KOPT-K1 (cell line): ENCODE data around the gene SLC25A28.
"Not testable (repeated sequence)": the region's sequence is repeated elsewhere in the genome, so short reads cannot be mapped to it uniquely, and the experiment has no call there.

Source experiments
- H3K27ac ChIP-seq: fragments of 200-600 bp; sonication (generic); 2 replicates; pipeline ENCODE4 v1.5.1; 2016; ENCODE audit warnings: antibody characterized with exemption, mild to moderate bottlenecking, low read depth, low read length; ENCODE audit not compliant: poor library complexity, severe bottlenecking
- H3K36me3 ChIP-seq: fragments of 200-600 bp; sonication (generic); 2 replicates; pipeline ENCODE4 v1.5.1; 2017; ENCODE audit warnings: antibody characterized with exemption, mild to moderate bottlenecking, low read length, moderate library complexity; ENCODE audit not compliant: insufficient read depth
- H3K9me3 ChIP-seq: fragments of 200-600 bp; sonication (generic); 2 replicates; pipeline ENCODE4 v1.5.1; 2017; ENCODE audit warnings: antibody characterized with exemption, low read length, mild to moderate bottlenecking; ENCODE audit not compliant: insufficient read depth, poor library complexity, severe bottlenecking

The SLC25A28 gene

GRCh38 chr10:99647601-99648151, 27.4 kb upstream of the SLC25A28 start:
- peaks cover 5% of the 10 kb centered on the region for H3K9me3 ChIP-seq
- no peak overlapping the region for H3K27ac ChIP-seq
- H3K36me3 ChIP-seq: no peaks in the 10 kb centered on the region

GRCh38 chr10:99633832-99634231, 13.6 kb upstream of the SLC25A28 start:
- no peaks in the 10 kb centered on the region for H3K9me3 ChIP-seq
- no peaks in the 10 kb centered on the region for H3K36me3 ChIP-seq
- H3K27ac ChIP-seq: no peak overlapping the region

- H3K36me3 ChIP-seq: no peaks in the 10 kb centered on the region
- H3K9me3 ChIP-seq: no peaks in the 10 kb centered on the region
- H3K27ac ChIP-seq: no peak overlapping the region
Measured at GRCh38 chr10:99631496-99631895, 11.3 kb upstream of the SLC25A28 start.

DNA sequence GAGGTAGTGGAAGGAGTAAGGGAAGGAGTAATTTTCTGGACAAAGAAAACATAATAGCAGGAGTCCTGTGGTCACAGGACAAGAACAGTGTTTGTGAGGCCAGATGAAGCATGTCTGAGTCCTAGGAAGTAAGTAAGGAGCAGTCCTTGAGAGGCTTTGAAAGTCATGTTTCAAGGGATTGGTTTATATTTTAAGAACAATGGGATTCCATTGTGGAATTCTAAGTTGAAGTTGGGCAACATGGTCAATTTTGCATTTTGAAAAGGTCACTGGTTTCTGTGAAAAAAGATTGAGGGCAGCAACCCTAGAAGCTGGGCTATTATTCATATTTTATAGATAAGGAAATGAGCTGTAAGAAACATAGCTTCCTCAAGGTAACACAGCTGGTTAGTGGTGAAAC, 10.8 kb upstream of the SLC25A28 start:
- Histone ChIP-seq H3K36me3 (no peaks in the 10 kb centered on the region), H3K27ac (no peak overlapping the region), H3K9me3 (no peaks in the 10 kb centered on the region)

DNA sequence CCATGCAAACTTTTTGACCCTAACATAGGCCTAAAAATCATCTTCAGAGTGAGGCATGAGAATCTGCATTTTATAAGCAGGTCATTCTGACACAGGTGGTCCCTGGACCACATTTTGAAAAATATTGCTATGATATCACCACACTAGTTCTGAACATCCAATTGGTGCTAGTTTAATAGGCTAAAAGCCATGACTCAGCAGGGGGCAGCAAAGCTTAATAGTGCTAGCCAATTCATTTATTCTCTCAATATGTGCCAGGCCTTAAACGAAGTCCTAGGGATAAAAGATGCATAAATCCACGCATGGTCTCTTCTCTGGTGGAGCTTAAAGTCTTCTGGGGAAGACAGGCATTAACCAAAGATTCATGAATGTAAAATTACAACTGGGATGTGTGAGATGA, 10.2 kb upstream of the SLC25A28 start:
- H3K9me3 ChIP-seq: no peaks in the 10 kb centered on the region
- H3K36me3 ChIP-seq: no peaks in the 10 kb centered on the region
- H3K27ac ChIP-seq: no peak overlapping the region

DNA sequence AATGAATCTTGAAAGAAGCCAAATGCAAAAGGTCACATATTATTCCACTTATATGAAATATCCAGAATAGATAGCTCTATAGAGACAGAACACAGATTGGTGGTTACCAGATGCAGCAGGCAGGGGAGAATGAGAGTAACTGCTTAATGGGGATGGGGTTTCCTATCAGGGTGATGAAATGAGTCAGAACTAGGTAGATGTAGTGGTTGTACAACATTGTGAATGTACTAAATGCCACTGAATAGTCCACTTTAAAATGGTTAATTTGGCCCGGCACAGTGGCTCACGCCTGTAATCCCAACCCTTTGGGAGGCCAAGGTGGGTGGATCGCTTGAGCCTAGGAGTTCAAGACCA, 9.4 kb upstream of the SLC25A28 start:
- Histone ChIP-seq H3K9me3 (no peaks in the 10 kb centered on the region), H3K27ac (no peak overlapping the region), H3K36me3 (no peaks in the 10 kb centered on the region)

DNA sequence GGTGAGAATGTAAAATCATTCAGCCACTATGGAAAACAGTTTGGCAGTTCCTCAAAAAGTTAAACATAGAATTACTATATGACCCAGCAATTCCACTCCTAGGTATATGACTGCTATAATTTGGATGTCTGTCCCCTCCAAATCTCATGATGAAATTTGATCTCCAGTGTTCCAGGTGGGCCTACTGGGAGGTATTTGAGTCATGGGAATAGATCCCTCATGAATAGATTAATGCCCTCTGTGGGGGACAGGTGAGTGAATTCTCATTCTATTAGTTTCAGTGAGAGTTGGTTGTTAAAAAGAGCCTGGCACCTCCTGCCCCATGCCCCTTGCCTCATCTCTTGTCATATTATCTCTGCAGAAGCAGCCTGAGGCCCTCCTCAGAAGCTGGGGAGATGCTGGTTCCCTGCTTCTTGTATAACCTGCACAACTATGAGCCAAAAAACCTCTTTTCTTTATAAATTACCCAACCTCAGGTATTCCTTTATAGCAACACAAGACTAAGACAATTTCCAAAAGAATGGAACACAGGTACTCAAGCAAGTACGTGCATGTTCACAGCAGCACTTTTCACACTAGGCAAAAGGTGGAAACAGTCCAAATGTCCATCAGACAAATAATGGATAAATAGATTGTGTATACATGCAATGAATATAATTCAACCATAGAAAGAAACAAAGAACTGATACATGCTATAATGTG, 8.8 kb upstream of the SLC25A28 start:
- Histone ChIP-seq H3K27ac (no peak overlapping the region), H3K9me3 (no peaks in the 10 kb centered on the region)

GRCh38 chr10:99625124-99625523, 4.9 kb upstream of the SLC25A28 start:
- not testable (repeated sequence) for H3K36me3 ChIP-seq, H3K27ac ChIP-seq, H3K9me3 ChIP-seq

More for the DNA sequence above, 8.8 kb upstream of the SLC25A28 start:
- no peaks in the 10 kb centered on the region for H3K36me3 ChIP-seq

DNA sequence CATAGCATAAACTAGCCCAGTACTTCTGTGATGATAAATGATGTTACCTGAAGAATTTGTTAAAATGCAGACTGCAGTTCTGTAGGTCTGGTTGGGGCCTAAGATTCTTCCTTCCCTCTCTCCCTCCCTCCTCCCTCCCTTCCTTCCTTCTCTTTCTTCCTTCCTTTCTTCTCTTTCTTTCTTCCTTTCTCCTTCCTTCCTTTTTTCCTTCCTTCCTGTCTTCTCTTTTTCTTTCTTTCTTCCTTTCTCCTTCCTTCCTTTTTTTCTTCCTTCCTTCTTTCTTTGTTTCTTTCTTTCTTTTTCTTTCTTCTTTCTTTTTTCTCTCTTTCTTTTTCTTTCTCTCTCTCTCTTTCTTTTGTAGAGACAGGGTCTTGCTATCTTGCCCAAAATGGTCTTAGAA, 3.7 kb upstream of the SLC25A28 start:
- Histone ChIP-seq H3K9me3 (no peaks in the 10 kb centered on the region), H3K36me3 (no peaks in the 10 kb centered on the region), H3K27ac (no peak overlapping the region)

DNA sequence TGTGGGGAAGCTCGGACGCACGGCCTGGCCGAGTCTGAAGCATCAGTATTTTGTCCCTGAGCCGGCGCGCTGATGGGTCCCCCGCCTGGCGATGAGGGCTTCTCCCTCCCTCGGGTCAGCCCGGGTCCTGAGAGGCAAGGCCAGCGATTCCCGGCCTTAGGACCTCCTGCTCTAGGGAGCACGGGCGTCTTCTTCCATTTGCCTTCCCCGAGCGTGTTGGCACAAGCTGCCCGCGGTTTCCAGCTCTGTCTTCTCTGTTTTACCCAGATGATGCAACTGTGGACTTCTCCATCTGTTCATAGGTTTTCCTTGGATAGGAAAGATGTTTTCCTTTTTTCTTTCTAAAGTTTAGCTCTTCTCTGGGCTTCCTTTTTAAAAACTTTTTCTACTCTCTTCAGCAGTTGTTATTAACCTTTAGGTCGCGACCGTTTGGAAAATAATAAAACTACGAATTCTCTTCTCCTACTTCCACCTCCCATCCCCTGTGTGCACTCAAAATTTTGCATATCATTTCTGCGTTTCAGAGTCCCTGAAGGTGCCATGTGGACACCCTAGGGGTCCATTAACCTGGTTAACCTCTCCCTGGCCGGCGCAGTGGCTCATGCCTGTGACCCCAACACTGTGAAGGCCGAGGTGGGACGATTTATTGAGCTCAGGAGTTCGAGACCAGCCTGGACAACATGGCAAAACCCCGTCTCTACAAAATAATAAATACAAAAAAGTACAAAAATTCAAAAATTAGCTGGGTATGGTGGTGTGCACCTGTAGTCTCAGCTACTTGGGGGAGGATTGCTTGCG, 1.4 kb upstream of the SLC25A28 start:
- Histone ChIP-seq H3K27ac (peak overlapping the region; percentile 89), H3K36me3 (peaks cover 14% of the 10 kb centered on the region), H3K9me3 (no peaks in the 10 kb centered on the region)

DNA sequence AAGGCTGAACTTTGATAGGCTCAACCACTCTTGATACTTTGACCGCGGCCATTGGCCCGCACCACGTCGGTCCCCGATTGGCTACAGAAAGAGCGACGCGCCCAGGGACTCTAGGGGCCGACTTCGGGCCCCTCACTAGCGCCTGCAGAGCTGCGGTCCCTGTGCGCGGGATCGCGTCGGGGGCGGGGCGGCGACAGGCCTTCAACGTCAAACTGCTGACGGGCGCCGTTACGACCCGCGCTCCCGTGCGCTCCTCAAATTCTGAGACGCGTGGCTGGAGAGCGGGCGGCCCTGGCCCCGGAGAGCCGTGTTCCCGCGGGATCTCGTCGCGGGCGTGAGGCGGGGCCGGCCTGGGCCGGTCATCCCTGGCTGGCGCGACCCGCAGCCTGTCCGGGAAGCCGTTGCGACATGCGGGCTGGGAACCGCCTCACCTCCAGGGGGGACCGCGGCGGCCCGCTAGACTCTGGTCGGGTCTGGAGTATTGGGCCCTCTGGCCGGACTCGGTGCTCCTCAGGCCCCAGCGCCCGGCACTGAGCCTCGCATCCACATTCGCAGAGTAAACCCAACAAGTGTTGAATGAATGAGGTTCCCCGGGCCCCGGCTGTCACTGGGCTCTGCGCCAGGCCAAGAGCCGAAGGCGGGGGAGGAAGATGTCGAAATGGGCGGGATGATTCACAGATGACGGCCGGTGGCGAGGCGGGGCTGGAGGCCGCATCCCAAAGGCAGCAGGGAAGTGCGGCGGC, 643 bp upstream of the SLC25A28 start:
- H3K27ac ChIP-seq: peak overlapping the region; percentile 89
- peaks cover 21% of the 10 kb centered on the region for H3K36me3 ChIP-seq
- H3K9me3 ChIP-seq: no peaks in the 10 kb centered on the region

GRCh38 chr10:99619090-99619800, 994 bp downstream of the SLC25A28 start:
- H3K9me3 ChIP-seq: no peaks in the 10 kb centered on the region
- H3K36me3 ChIP-seq: peaks cover 31% of the 10 kb centered on the region
- peak overlapping the region; percentile 64 for H3K27ac ChIP-seq

- H3K27ac ChIP-seq: no peak overlapping the region
- no peaks in the 10 kb centered on the region for H3K9me3 ChIP-seq
- peaks cover 44% of the 10 kb centered on the region for H3K36me3 ChIP-seq
Measured at GRCh38 chr10:99617696-99618095, 2.5 kb downstream of the SLC25A28 start.

GRCh38 chr10:99615426-99615825, 4.8 kb downstream of the SLC25A28 start:
- Histone ChIP-seq H3K27ac (no peak overlapping the region), H3K36me3 (peaks cover 63% of the 10 kb centered on the region), H3K9me3 (no peaks in the 10 kb centered on the region)
